Suprapubic skin (tissue), 4 donors: ENCODE measurements around the gene TAF5L.

Experiments used
- EP300 ChIP-seq: sonication (generic); formaldehyde crosslinking; IDR thresholded peaks from one replicate; pipeline ENCODE4 v1.6.1; 2017; ENCODE audit warnings: antibody characterized with exemption
- POLR2AphosphoS5 ChIP-seq, 3 donors: sonication (generic); formaldehyde crosslinking; IDR thresholded peaks; one replicate each; pipeline ENCODE4 v1.6.1; 2017; ENCODE audit warnings: antibody characterized with exemption in 3 of 3
- TF ChIP-seq, protein P1 (sequence below), 2 donors: fragments of 200-600 bp in 1 of 2; fragments of 450-650 bp in 1 of 2; sonication (generic) in 1 of 2; IDR thresholded peaks; one replicate each; pipeline ENCODE4 v1.5.1; 2016 to 2019; ENCODE audit warnings: antibody characterized with exemption in 2 of 2, mild to moderate bottlenecking in 1 of 2, moderate library complexity in 1 of 2

GRCh38 chr1:229582011-229582694, 43.8 kb downstream of the TAF5L start:
- TF ChIP-seq POLR2AphosphoS5 (IDR thresholded peaks at IDR 0.05) (no peak), EP300 (no peak)
- TF ChIP-seq, protein P1, sequence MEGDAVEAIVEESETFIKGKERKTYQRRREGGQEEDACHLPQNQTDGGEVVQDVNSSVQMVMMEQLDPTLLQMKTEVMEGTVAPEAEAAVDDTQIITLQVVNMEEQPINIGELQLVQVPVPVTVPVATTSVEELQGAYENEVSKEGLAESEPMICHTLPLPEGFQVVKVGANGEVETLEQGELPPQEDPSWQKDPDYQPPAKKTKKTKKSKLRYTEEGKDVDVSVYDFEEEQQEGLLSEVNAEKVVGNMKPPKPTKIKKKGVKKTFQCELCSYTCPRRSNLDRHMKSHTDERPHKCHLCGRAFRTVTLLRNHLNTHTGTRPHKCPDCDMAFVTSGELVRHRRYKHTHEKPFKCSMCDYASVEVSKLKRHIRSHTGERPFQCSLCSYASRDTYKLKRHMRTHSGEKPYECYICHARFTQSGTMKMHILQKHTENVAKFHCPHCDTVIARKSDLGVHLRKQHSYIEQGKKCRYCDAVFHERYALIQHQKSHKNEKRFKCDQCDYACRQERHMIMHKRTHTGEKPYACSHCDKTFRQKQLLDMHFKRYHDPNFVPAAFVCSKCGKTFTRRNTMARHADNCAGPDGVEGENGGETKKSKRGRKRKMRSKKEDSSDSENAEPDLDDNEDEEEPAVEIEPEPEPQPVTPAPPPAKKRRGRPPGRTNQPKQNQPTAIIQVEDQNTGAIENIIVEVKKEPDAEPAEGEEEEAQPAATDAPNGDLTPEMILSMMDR (IDR thresholded peaks at IDR 0.05) = no peak
